Hypothalamus (tissue), 51 donors: ENCODE data around the gene OR2F1.
"Not testable (repeated sequence)": the region's sequence is repeated elsewhere in the genome, so short reads cannot be mapped to it uniquely, and the experiment has no call there.

Experiments
- DNase-seq, 51 donors: peaks; one replicate each; lab custom pipeline; 2025; lab: John Stamatoyannopoulos, UW

Gene OR2F1

GRCh38 chr7:144006029-144006691 is 51.5 kb downstream of the OR2F1 start:
- DNase-seq: no peak

DNA sequence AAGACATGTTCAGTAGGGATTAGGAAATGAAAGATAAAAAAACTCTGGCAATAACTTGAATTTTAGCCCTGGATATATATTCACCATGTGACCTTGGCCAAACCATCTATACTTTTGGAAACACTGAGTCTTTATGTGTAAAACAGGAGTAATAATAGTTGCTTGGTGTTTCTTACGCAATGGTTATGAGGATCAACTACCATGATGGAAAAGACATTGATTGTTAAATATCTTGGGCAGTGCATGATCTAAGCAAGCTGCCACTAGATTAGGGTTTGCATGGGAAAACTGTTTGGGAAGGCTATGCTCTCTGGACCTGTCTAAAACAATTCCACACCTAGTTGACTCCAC is 52.0 kb downstream of the OR2F1 start:
- no peak for DNase-seq

- DNase-seq: no peak
These were observed 54.7 kb downstream of the OR2F1 start for GRCh38 chr7:144009361-144009760.

- DNase-seq: not testable (repeated sequence)
These were observed 55.4 kb downstream of the OR2F1 start for GRCh38 chr7:144010061-144010460.

GRCh38 chr7:144010821-144011220 is 56.2 kb downstream of the OR2F1 start:
- not testable (repeated sequence) for DNase-seq

GRCh38 chr7:144011458-144012230 is 57.0 kb downstream of the OR2F1 start:
- no peak for DNase-seq
